ENCODE results near the gene ACTR10.

Gene ACTR10

GRCh38 chr14:58243790-58244555, 44.0 kb downstream of the ACTR10 start (continued):
- 0 out of 2 replicates have a peak, but pooled peaks have one; percentile 37 for TF ChIP-seq PRDM10 (tag by site-specific recombination; IDR thresholded peaks at IDR 0.05)
- no peak for TF ChIP-seq MYNN (tag by site-specific recombination; IDR thresholded peaks at IDR 0.05; ENCODE audit: borderline replicate concordance)
- TF ChIP-seq ZNF157 (tag by site-specific recombination; IDR thresholded peaks at IDR 0.05) = no peak

- peak within 1 kb of the TSS; percentile 96 for H3K4me3 ChIP-seq (ENCODE audit: low read depth, low read length)
- H3K27ac ChIP-seq (ENCODE audit: extremely low read depth, low read depth, low read length) = peak within 1 kb of the TSS; percentile 88
- peaks cover 14% of the 10 kb centered on the region; the same call in 1 of the 2 replicates for H3K4me1 ChIP-seq (ENCODE audit: control insufficient read depth, insufficient read depth, low read length)
- ChIA-PET POLR2A (interaction anchor here (0.8 to 2.9 kb wide), 11 partner anchors 8 to 183 kb away, joined by 3 to 36 read pairs (median 3); partner anchors contain the start of genes ARID4A, ARMH4, KIAA0586 and TIMM9), CTCF (interaction anchor here (0.6 kb wide), 1 partner anchor 54 kb away, joined by 6 read pairs; the partner anchor contains the start of gene ARID4A)
- H3K36me3 ChIP-seq (ENCODE audit: control insufficient read depth in 2 of 2, insufficient read depth in 1 of 2, low read length in 2 of 2) = peaks cover 19 to 28% of the 10 kb centered on the region in 2 experiments; a peak in 2 of 3 replicates
- H3K9me3 ChIP-seq (ENCODE audit: control insufficient read depth, insufficient read depth, low read depth, low read length) = no peaks in the 10 kb centered on the region
- TF ChIP-seq TCF7L2 (IDR thresholded peaks at IDR 0.05; ENCODE audit: borderline replicate concordance, low read depth, low read length) = no peak
- TF ChIP-seq ZNF169 (tag by site-specific recombination; IDR thresholded peaks at IDR 0.05) = no peak
- TF ChIP-seq, protein P1, sequence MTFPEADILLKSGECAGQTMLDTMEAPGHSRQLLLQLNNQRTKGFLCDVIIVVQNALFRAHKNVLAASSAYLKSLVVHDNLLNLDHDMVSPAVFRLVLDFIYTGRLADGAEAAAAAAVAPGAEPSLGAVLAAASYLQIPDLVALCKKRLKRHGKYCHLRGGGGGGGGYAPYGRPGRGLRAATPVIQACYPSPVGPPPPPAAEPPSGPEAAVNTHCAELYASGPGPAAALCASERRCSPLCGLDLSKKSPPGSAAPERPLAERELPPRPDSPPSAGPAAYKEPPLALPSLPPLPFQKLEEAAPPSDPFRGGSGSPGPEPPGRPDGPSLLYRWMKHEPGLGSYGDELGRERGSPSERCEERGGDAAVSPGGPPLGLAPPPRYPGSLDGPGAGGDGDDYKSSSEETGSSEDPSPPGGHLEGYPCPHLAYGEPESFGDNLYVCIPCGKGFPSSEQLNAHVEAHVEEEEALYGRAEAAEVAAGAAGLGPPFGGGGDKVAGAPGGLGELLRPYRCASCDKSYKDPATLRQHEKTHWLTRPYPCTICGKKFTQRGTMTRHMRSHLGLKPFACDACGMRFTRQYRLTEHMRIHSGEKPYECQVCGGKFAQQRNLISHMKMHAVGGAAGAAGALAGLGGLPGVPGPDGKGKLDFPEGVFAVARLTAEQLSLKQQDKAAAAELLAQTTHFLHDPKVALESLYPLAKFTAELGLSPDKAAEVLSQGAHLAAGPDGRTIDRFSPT (tag by site-specific recombination; IDR thresholded peaks at IDR 0.05) = no peak
- no peak for TF ChIP-seq ZNF214 (tag by site-specific recombination; IDR thresholded peaks at IDR 0.05; ENCODE audit: borderline replicate concordance)
- TF ChIP-seq ZNF174 (tag by site-specific recombination; IDR thresholded peaks at IDR 0.05) = no peak
- TF ChIP-seq, protein P2, sequence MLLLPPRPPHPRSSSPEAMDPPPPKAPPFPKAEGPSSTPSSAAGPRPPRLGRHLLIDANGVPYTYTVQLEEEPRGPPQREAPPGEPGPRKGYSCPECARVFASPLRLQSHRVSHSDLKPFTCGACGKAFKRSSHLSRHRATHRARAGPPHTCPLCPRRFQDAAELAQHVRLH (tag by site-specific recombination; IDR thresholded peaks at IDR 0.05) = peak; percentile 46; the same call in 1 of the 2 replicates
- TF ChIP-seq ZNF133 (tag by site-specific recombination; IDR thresholded peaks at IDR 0.05) = no peak
- TF ChIP-seq ZNF311 (tag by site-specific recombination; IDR thresholded peaks at IDR 0.05; ENCODE audit: borderline replicate concordance) = no peak
- no peak for TF ChIP-seq ZNF623 (tag by site-specific recombination; IDR thresholded peaks at IDR 0.05)
- TF ChIP-seq ZNF558 (tag by site-specific recombination; IDR thresholded peaks at IDR 0.05) = no peak
- TF ChIP-seq ZNF423 (tag by site-specific recombination; IDR thresholded peaks at IDR 0.05) = no peak
- no peak for TF ChIP-seq PATZ1 (tag by site-specific recombination; IDR thresholded peaks at IDR 0.05)
- TF ChIP-seq ZNF830 (tag by site-specific recombination; IDR thresholded peaks at IDR 0.05; ENCODE audit: low read depth) = no peak
- no peak for TF ChIP-seq ZNF324 (tag by site-specific recombination; IDR thresholded peaks at IDR 0.05)
- TF ChIP-seq ZNF488 (tag by site-specific recombination; IDR thresholded peaks at IDR 0.05) = no peak
- no peak for TF ChIP-seq ZNF292 (tag by site-specific recombination; IDR thresholded peaks at IDR 0.05; ENCODE audit: borderline replicate concordance, low read depth)
- no peak for TF ChIP-seq RBAK (tag by site-specific recombination; IDR thresholded peaks at IDR 0.05)
- no peak for TF ChIP-seq ZNF211 (tag by site-specific recombination; IDR thresholded peaks at IDR 0.05; ENCODE audit: low read depth)
- TF ChIP-seq ZSCAN23 (tag by site-specific recombination; IDR thresholded peaks at IDR 0.05) = no peak
- no peak for TF ChIP-seq ZNF155 (tag by site-specific recombination; IDR thresholded peaks at IDR 0.05)
Observed at GRCh38 chr14:58244556-58245387, 44.8 kb downstream of the ACTR10 start, which contains the start of gene PSMA3. PSMA3 (plus strand) TSS chr14:58244843; CDS start chr14:58244921, 78 bp downstream.
